ENCODE measurements around the gene IL17B. TPM values are rescaled to one million over a fixed set of nuclear protein-coding genes. Genes with fewer than 3 reads are reported as not detected.
A peak's percentile ranks its signal among the peaks of the same experiment; 100 is the strongest.

The IL17B gene
- total RNA-seq, 6 experiments from 2014 or later: 0.50 to 0.85 (median 0.76) TPM

DNA sequence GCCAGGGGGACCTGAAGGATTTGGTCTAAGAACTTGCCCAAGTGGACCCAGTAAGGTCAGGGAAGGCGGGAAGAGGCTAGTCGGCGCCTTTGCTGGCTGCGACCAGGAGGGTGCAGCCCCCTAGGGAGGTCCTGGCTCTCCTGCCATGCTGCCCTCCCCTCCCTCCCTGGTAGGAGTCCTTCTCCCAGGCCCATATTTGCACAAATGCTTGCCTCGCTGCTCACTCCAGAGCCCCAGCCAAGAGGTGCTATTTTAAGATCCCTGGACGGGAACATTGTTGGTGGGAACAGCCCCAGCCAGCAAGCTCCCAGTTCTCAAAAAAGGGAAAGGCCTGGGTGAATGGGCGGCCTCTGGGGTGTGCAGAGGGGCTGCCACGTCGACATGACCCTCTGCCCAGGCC lies 4.3 kb upstream of the IL17B start:
- Mint-ChIP-seq H3K36me3 (ENCODE audit: low read depth) (no peaks in the 10 kb centered on the region), H3K4me1 (ENCODE audit: low read depth) (peaks cover 37% of the 10 kb centered on the region), H3K4me3 (no peak overlapping the region), H3K27ac (no peak overlapping the region), H3K9me3 (no peaks in the 10 kb centered on the region), H3K27me3 (ENCODE audit: insufficient read depth) (peaks cover 5% of the 10 kb centered on the region)
- TF ChIP-seq, protein P1, sequence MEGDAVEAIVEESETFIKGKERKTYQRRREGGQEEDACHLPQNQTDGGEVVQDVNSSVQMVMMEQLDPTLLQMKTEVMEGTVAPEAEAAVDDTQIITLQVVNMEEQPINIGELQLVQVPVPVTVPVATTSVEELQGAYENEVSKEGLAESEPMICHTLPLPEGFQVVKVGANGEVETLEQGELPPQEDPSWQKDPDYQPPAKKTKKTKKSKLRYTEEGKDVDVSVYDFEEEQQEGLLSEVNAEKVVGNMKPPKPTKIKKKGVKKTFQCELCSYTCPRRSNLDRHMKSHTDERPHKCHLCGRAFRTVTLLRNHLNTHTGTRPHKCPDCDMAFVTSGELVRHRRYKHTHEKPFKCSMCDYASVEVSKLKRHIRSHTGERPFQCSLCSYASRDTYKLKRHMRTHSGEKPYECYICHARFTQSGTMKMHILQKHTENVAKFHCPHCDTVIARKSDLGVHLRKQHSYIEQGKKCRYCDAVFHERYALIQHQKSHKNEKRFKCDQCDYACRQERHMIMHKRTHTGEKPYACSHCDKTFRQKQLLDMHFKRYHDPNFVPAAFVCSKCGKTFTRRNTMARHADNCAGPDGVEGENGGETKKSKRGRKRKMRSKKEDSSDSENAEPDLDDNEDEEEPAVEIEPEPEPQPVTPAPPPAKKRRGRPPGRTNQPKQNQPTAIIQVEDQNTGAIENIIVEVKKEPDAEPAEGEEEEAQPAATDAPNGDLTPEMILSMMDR (IDR thresholded peaks at IDR 0.05): no peak
- DNase-seq: no peak

DNA sequence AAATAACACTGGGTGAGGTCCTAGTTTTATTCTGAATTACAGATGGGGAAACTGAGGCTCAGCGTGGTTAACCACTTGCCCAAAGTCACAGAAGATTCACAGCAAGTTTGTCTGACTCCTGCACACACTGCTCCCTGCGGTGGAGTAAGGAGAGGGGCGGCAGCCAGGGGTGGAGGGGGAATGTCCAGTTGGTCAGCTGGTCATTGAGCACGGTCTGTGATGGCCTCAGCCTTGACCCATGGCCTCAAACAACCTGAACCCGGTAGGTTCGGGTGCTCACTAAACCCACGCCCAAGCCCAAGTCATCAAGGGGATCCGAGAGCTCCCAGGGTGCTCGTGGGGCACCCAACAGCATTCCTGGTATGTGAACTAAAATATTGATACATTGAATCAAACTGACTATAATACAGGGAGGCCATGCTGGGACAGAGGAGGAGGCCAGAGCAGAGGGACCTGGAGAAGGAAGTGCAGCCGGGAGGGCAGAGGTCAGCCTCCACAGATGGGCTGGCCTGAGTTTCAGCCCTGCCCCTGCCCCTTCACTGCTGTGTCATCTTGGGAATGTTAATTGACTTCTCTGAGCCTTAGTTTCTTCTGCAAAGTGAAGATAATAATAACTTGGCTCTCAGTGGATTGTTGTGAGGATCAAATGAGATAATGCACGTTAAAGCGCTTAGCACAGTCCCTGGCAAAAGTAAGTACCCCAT lies 3.6 kb upstream of the IL17B start:
- DNase-seq: no peak
- H3K4me3 Mint-ChIP-seq: no peak overlapping the region
- no peaks in the 10 kb centered on the region for H3K36me3 Mint-ChIP-seq (ENCODE audit: low read depth)
- peaks cover 30% of the 10 kb centered on the region for H3K4me1 Mint-ChIP-seq (ENCODE audit: low read depth)
- H3K9me3 Mint-ChIP-seq: no peaks in the 10 kb centered on the region
- TF ChIP-seq, protein P1 (IDR thresholded peaks at IDR 0.05): no peak
- H3K27me3 Mint-ChIP-seq (ENCODE audit: insufficient read depth): peaks cover 5% of the 10 kb centered on the region
- no peak overlapping the region for H3K27ac Mint-ChIP-seq

DNA sequence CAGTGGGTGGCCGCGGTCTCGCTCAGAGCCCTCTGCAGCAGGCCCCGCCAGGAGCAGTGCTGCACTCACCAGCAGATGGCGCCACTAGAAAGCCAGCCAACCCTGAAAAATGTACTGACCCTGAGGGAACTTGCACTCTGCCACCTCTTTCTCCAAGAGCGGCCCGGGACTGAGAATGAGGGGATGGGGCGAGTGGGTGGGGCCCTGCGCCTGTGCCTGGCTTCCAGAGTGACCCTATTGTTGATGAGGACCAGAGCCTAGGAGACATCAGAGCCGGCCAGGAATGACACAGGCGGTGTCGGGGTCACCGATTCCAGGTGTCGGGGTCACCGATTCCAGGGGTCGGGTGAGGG lies 2.9 kb upstream of the IL17B start:
- H3K4me3 Mint-ChIP-seq: no peak overlapping the region

DNA sequence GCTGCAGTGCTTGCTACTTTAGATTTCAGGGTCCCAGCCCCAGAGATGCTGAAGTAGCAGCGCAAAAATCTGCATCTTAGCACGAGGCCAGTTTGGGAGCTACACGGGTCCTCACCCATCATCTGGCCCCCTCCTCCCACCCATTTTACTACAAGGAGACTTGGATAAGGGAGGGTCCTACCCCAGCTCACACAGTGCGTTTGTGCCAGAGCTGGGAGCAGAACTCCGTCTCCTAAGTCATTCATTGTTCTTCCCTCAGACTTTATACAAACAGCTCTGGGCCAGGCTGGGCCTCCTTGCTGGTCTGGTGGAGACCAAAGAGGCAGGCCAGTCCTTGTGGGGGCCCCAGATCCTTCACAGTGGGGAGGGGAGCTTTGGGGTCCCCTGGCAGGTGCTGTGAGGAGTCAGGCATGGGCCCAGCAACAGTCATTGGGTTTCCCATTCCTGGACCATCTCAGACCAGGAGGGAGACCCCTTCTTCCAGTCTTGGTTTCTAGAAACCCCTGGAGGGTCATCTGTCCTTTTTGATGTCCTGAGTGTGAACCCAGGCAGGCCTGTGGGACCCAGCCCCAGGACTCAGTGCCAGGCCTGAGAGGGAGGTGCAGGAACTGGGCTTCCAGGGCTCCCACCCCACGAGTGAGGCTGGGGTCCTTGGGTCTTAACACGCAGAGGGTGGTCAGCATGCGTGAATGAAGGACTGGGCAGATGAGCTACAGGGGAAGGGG lies 2.3 kb upstream of the IL17B start:
- H3K4me1 Mint-ChIP-seq (ENCODE audit: low read depth): peaks cover 17% of the 10 kb centered on the region
- peaks cover 3% of the 10 kb centered on the region for H3K27me3 Mint-ChIP-seq (ENCODE audit: insufficient read depth)
- TF ChIP-seq, protein P1 (IDR thresholded peaks at IDR 0.05): no peak
- H3K27ac Mint-ChIP-seq: no peak overlapping the region
- H3K9me3 Mint-ChIP-seq: no peaks in the 10 kb centered on the region
- no peaks in the 10 kb centered on the region for H3K36me3 Mint-ChIP-seq (ENCODE audit: low read depth)
- DNase-seq: no peak
- H3K4me3 Mint-ChIP-seq: no peak overlapping the region

More for the DNA sequence above, 2.9 kb upstream of the IL17B start:
- H3K4me1 Mint-ChIP-seq (ENCODE audit: low read depth): peaks cover 23% of the 10 kb centered on the region
- DNase-seq: peak; percentile 61
- TF ChIP-seq, protein P1 (IDR thresholded peaks at IDR 0.05): peak; percentile 98
- peaks cover 3% of the 10 kb centered on the region for H3K27me3 Mint-ChIP-seq (ENCODE audit: insufficient read depth)
- H3K27ac Mint-ChIP-seq: no peak overlapping the region
- no peaks in the 10 kb centered on the region for H3K36me3 Mint-ChIP-seq (ENCODE audit: low read depth)
- H3K9me3 Mint-ChIP-seq: no peaks in the 10 kb centered on the region

DNA sequence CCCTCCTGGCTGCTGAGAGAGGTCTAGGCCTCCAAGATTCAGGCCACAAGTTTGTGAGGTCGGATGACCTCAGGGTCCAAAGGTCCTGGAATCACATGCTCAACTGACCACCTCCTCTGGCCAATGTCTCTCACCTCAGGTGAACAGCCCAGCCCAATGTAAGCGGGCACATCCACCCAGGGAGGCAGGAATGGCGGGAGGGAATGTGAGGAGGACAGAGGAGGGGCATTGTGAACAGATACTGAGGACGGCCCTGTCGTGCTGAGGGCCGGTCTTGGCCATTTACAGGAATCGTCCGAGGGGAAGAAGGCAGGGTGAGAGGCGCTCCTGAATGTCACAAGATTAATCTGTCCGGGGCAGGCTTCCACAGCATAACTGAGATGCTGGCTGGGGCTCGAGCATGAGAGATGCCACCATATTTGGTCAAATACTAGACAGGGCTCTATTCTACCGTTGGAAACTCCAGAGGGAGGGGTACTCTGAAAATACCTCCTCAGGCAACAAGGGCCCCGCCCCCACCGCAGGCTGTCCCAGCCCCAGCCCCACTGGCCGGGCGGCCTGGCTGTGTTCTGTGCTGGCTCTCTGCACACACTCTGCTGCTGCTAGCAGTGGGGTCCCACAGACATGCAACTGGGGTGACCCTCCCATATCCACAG lies 1.5 kb upstream of the IL17B start:
- peaks cover 17% of the 10 kb centered on the region for H3K4me1 Mint-ChIP-seq (ENCODE audit: low read depth)

More for the DNA sequence above, 1.5 kb upstream of the IL17B start:
- Mint-ChIP-seq H3K9me3 (no peaks in the 10 kb centered on the region), H3K36me3 (ENCODE audit: low read depth) (no peaks in the 10 kb centered on the region), H3K27me3 (ENCODE audit: insufficient read depth) (peaks cover 3% of the 10 kb centered on the region), H3K27ac (no peak overlapping the region), H3K4me3 (no peak overlapping the region)
- no peak for DNase-seq
- TF ChIP-seq, protein P1 (IDR thresholded peaks at IDR 0.05): no peak

Measured in HFFc6 (cell line).